T-helper 9 cell (primary cell): ENCODE results near the gene PTPN1.
"Not testable (repeated sequence)": the region's sequence is repeated elsewhere in the genome, so short reads cannot be mapped to it uniquely, and the experiment has no call there.

Experiments
- DNase-seq: peaks from one replicate; pipeline ENCODE4 v3.0.0-alpha.2; 2020

Gene PTPN1

GRCh38 chr20:50560867-50561266 is 50.7 kb downstream of the PTPN1 start:
- no peak for DNase-seq

GRCh38 chr20:50561379-50562078 is 51.3 kb downstream of the PTPN1 start:
- no peak for DNase-seq

GRCh38 chr20:50562262-50562701 is 52.1 kb downstream of the PTPN1 start:
- no peak for DNase-seq

GRCh38 chr20:50563133-50563944 is 53.2 kb downstream of the PTPN1 start:
- no peak for DNase-seq

GRCh38 chr20:50565383-50565782 is 55.2 kb downstream of the PTPN1 start:
- DNase-seq, result no peak

- DNase-seq, result no peak
Measured at GRCh38 chr20:50565871-50566270, 55.7 kb downstream of the PTPN1 start.

GRCh38 chr20:50567860-50568548 is 57.8 kb downstream of the PTPN1 start:
- no peak for DNase-seq

GRCh38 chr20:50568549-50568942 is 58.4 kb downstream of the PTPN1 start:
- no peak for DNase-seq

- DNase-seq, result not testable (repeated sequence)
Measured at GRCh38 chr20:50569487-50569863, 59.3 kb downstream of the PTPN1 start.

GRCh38 chr20:50569864-50570836 is 60.0 kb downstream of the PTPN1 start:
- DNase-seq, result no peak

- DNase-seq, result no peak
Measured at GRCh38 chr20:50571466-50571865, 61.3 kb downstream of the PTPN1 start.

- DNase-seq, result no peak
Measured at GRCh38 chr20:50572938-50573777, 63.0 kb downstream of the PTPN1 start.

GRCh38 chr20:50574108-50574507 is 63.9 kb downstream of the PTPN1 start:
- no peak for DNase-seq

- DNase-seq, result no peak
Measured at GRCh38 chr20:50574586-50574985, 64.4 kb downstream of the PTPN1 start.

- DNase-seq, result peak; percentile 47
Measured at GRCh38 chr20:50575865-50576720, 65.9 kb downstream of the PTPN1 start.

GRCh38 chr20:50577175-50578018 is 67.2 kb downstream of the PTPN1 start:
- DNase-seq, result no peak

- no peak for DNase-seq
Measured at GRCh38 chr20:50578061-50578777, 68.0 kb downstream of the PTPN1 start.

GRCh38 chr20:50578778-50579165 is 68.6 kb downstream of the PTPN1 start:
- no peak for DNase-seq

GRCh38 chr20:50579511-50579910 is 69.3 kb downstream of the PTPN1 start:
- DNase-seq, result no peak
